ENCODE measurements around the gene PAPSS2.

DNA sequence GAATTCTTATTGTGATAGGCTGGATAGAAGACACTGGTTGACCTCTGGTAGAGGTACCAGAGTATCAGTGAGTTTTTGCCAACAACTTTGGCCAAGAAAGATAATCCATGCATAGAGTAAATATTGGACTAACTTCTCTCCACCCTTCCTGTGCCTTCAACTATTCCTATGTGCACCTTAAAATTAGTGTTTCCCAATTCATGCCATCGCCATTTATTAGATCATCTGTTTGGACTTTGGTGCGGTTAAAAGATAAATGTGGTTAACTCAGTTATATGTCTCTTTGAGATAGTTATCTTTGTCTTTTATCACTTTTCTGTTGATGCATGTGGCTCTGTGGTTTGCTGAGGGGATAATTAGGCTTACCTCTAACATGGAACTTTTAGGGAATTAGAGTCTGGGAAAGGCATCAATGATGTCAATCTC is 4.6 kb downstream of the PAPSS2 start:
- TF ChIP-seq POLR2AphosphoS5 (IDR thresholded peaks at IDR 0.05; ENCODE audit: low read depth) = no peak
- no peak for TF ChIP-seq CTCF (IDR thresholded peaks at IDR 0.05; ENCODE audit: insufficient read depth, low read length)

All from HL-60 (cell line).